Activated gamma-delta T cell treated with Interleukin-2 at 50 U/mL for 16 hours (primary cell): ENCODE measurements around the gene CACNA1D.
"Not testable (repeated sequence)": the region's sequence is repeated elsewhere in the genome, so short reads cannot be mapped to it uniquely, and the experiment has no call there.

Source experiments
- DNase-seq: peaks from one replicate; pipeline ENCODE4 v3.0.0-alpha.2; 2020

The CACNA1D gene

DNA sequence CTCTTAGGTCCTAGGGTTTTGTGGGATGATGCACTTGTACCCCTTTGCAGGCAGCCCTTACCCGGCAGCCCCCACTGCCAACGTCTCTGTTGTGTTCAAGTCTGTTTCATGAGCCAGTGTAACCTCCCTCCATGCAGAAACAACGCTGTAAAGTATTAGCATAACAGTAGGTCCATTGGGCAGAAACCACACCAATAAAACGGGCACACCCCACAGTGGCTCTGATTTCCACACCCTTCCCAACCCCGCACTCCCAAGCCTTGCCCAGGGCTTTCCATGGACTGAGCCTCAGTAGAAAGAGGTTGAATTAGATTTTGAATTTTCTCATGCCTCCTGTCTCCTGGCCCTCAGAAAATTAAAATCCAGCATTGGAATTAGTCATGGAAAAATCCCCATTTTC lies 124.5 kb downstream of the CACNA1D start:
- DNase-seq = no peak

DNA sequence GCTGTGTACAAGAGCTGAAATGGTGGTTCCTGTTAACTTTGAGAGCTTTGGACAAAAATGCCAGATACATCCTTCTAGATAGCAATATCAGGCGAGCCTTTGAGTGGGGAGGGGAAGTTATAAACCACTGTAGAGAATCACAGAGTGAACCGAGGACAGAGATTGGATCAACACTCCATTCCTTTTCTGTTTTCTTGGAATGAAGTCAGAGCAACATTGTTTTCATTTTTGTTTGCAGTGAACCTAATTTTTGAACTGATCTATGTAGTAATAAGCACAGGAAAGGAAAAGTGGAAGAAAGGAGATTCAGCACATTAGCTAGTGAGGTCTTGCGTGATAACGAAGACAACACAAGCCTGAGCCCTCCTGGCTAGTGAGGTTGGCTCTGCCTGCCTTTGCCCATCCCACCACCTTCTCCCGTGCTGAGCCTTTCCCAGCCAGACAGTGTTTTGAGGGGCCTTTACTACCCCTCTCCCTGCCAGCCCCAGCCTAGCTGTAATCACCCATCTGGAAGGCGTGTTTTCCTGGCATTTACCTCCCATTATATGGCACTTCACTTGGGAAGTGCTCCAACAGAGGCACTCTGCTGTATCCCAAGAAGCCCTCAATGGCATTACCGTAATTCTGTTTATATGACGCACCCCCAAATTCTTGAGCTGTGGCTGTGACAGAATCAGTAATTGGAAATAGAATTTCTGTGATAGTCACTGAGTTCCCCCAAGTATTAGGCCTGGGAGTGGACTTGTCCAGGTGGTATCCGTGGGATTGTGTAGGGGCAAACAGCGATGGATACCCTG lies 129.8 kb downstream of the CACNA1D start:
- no peak for DNase-seq

DNA sequence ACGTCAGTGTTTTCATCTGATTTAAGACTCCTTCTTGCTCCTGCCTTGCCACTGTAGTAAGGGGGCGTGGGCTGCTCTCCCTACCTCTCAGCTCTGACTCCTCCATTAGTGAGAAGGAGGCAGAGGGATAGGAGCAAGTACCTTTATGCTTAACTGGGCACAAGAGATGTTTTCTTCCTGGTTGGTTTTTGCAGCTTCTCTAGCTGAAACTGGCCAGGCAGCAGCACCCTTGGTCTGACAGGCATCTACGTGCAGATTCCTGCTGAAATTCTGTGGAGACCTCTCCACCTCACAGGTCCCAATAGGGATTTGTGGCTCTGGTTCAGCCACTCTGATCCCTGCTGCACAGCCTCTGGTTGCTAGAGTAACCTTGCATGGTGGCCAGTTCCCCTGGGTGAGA lies 132.5 kb downstream of the CACNA1D start:
- no peak for DNase-seq

DNA sequence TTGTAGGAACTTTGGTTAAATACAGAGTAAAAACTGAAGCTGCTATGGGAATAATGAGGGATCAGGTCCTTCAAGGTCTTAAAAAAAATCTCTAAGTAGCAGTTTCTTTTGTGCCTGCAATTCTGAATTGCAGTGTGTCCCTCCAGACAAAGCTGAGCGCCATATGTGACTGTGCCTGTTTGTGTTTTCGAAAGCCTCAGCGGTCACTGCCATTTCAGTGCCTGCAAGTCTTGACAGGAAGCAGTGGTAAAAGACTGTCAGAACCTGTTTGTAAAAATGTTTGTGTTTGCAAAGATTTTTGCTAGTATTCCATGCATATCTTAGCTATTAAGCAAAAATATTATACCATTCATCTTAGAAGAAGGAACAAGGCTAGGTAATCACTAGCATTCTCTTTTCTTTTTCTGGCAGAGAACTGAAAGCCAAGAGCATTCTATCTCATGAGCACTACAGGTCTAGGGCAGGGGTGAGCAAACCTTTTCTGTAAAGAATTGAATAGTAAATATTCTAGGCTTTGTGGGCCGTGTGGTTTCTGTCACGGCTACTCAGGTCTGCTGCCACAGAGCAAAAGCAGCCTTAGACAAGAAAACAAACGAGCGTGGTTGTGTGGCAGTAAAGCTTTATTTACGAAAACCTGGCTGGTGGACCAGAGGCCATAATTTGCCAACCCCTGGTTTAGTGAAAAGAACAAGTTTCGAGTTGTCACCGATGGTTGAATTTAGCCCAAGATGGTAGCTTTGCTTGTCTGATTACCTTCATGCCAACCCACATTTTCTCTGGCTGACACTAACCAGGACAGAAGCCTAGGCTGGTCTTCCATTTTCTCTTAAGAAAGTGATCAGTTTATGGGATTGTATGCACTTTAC lies 134.4 kb downstream of the CACNA1D start:
- DNase-seq = no peak

DNA sequence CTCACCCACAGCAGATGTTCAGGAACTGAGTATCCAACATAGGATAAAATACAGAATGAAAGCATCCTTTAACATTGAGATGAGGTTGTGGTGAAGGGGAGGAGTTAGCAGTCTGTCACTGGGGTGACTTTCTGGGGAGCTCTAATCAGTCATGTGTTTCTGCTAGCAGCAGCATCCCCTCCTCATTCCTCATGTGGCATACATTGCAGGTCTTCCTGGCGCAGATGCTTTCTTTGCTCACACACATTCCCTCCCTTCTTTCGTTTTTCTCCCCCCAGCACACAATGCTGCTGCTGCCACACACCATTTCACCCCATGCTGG lies 135.0 kb downstream of the CACNA1D start:
- no peak for DNase-seq

DNA sequence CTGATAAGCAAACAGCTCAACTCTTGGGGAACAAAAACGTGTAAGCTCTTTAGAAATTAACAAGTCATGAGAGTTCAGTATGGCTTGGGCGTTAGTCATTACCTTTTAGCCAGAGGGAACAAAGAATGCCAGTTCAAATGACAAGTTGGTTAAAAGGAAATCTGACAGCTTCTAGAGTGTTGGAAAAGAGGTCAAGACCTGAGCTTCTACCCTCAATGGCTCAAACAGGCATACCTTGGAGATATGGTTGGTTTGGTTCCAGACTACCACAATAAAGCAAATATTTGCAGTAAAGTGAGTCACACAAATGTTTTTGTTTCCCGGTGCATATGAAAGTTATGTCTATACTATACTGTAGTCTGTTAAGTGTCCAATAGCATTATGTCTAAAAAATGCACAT lies 136.1 kb downstream of the CACNA1D start:
- no peak for DNase-seq

DNA sequence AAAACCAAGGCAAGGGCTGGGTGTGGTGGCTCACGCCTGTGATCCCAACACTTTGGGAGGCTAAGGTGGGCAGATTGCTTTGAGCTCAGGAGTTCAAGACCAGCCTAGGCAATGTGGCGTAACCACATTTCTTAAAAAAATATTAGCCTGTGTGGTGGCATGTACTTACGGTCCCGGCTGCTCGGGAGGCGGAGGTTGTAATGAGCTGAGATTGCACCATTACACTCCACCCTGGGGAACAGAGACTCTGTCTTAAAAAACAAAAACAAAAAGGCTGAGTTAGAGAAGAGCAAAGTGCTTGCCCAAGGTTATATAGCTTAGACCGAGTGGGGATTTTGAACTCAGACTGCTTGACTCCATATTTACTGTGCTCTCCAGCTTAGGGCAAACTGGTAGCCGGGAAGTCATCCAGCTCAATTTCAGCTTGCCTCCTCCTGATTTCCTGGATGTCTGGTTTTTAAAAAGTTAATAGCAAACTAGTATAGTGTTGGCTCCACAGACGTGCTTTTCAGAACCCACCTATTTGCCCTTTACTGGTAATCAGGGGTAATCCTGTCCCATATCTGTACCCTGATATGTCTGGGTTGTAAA lies 138.9 kb downstream of the CACNA1D start:
- DNase-seq = no peak

DNA sequence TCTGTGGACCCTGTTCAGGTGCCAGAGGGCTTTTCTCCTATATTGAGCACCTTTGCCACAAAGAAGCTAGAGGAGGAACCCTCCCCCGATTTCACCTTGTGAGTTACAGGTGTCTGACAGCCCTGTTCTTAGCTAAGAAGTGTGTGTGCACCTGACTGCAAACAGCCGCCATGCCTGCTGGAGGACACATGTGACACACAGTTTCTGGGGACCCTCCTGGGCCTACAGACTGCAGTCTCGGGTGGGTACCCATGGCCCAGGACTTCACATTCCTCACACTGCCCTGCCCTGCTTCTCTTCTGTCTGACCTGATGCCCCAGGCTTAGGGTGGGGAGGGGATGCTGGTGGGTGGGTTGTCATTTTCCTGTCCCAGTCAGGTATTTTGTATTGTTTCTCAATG lies 140.6 kb downstream of the CACNA1D start:
- DNase-seq = no peak

DNA sequence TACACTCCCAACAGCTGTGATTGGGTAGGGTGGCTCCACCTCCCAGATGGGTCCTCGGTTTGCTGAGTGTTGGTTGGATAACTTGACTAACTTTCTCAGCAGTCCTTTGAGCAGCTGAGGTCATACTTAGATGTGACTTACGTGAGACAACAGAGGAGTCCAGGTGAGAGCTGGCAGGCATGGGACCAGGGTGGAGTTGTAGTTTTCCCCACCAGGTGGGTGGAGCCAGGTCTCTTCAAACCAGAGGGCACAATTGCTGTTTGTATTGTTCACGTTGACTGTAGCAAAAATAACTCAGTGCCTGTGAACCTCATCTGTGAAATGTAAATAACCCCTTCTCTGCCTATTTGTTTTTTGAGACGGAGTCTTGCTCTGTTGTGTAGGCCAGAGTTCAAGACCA lies 144.4 kb downstream of the CACNA1D start:
- DNase-seq = not testable (repeated sequence)

DNA sequence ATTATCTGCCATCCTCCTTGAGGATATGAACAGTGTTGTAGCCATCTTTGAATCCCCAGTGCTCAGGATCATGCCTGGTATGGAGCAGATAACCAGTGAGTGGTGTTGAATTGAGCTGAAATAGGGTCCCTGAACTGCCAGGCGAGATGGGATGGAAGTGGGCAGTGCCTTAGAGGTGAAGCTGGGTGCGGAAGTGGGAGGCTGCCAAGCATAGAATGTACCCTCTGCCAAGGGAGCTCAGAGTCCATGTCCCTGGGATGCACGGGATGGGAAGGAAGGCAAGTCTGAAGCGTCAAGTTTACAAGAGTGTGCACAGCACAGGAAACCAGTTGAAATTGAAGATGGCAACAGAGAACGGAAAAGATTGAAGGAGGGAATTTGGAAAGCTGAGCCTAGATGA lies 147.0 kb downstream of the CACNA1D start:
- DNase-seq = no peak

DNA sequence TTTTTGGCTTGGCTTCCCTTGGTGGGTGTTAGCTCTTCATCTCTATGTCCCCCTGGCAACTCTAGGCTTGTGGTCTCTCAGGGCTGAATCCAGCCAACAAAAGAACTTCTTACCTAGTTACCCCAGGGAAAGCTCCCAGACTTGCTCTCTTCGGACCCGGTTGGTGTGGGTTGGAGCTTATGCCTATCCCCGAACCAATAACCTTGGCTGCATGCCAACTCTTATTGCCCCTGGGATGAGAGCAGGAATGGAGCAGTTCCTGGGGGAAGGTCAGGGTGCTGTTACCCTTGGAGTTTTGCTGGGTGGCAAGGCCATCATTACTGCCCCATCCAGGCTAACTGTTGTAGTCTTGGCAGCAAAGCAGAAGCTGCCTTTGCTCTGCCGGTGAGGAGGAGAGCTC lies 147.8 kb downstream of the CACNA1D start:
- no peak for DNase-seq

DNA sequence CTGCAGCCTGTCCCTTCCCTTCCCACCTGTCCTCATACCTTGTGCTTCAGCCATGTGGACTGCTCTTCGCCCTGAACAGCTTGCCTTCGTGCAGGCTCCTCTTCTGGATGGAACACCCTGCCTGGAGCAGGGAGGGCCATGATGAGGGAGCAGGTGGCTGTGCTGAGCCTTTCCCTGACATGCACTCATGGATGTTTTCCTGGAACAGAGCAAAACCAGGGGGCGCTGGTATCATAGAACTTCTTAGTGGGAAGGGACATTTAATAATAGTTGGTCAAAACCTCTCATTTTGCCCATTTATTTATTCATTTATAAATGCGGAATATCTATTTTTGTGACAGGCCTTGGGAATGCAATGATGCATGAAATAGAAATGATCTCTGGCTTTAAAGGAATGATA lies 149.3 kb downstream of the CACNA1D start:
- DNase-seq = no peak

DNA sequence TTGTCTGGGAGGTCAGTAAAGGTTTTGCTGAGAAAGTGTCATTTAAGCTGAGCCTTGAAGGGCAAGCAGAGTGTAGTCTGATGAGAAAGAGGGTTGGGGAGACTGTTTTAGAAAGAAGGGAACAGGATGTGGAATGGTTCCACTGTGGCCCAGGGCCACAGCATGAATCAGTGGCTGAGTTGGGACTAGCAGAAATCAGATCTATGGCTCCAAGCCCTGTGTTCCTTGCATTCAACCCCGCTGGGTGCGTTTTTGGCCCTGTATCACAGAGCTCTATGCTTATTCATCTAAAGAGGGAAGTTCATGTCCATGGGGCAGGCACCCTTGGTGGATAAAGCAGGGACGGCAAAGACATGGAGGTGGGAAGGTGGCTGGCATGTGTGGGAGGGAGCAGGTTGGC lies 151.3 kb downstream of the CACNA1D start:
- no peak for DNase-seq

DNA sequence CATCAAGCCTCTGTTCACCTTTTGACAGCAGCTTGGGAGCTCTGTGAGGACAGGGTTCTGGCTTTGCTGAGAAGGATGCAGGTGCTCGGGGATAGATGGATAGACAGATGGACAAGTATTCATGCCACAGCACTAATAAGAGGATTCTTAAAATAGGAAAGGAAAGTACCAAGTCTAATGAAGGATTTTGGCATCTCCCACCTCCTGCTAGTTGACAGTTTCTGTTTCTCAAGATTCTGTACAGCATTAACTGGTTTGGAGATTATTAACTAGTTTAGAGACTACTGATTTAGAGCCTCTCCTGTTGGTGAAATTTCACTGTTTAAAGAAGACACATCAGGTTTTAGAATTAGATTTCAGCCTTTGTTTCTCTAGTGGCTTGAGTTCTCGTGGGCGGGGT lies 152.3 kb downstream of the CACNA1D start:
- no peak for DNase-seq

DNA sequence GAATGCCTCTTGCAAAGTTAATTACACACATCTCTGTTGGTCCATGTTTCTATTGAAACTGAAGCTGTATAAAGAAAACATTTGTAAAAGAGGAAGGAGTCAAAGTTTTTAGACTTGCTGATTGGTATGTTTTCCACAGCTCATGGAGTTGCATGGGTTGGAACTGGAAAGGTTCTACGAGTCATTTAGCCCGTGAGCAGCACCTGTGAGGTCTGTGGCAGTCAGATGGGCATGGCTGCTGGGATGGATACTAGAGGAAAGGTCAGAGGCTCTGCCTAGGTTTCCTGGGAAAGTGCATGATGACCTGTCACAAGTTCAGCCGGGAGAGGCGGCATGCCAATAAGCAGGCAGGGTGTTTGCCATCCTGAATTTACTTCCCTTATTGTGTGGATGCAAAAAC lies 155.4 kb downstream of the CACNA1D start:
- DNase-seq = no peak

DNA sequence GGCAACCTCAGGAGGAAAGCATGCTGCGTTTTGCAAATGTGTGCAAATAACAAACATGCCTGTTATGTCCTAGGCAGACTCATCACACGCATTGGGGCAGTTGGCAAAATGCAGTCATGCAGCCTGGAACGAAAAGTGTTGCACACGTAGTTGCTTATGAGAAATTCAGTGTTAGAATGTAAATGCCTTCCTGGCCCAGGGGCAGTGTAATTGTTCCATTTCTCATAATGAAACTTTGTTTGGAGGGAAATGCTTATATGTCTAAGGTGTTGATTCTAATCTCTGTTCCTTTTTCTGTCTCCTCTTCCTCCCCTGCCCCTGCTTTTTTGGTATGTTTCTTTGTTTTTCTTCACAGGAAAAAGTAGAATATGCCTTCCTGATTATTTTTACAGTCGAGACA lies 156.0 kb downstream of the CACNA1D start:
- DNase-seq = no peak

DNA sequence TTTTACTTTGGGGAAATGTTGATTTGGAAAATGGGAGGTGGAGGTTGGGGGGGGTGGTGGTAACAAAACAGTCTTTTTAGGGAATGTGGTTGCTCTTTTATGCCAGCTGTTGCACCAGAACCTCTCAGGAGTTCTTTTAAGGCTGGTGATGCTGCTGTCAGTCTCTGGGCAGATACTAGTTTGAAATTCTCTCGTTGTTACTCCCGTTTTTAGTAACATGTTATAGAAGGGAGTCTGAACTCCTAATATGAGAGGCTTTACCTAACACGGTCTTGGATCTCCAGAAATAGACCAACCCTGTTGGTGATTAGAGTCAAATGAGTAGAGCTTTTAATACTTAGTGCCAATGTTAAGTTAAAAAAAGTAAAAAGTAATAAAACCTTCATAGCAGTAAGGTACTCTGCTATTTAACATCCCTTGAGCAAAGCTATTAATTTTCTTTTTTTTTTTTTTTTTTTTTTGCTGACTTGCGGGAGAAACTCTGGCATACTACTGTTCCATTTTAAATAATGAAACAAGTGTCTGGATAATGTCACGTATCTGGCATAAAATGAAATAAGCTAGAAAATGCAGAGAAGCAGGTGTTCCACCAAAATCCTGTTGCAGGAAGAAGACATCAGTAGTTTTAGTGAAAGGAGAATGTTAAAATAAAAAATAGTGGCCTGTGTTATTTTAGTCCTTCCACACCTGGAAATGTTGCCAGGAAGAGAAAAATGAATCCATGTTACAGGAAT lies 156.7 kb downstream of the CACNA1D start:
- no peak for DNase-seq

DNA sequence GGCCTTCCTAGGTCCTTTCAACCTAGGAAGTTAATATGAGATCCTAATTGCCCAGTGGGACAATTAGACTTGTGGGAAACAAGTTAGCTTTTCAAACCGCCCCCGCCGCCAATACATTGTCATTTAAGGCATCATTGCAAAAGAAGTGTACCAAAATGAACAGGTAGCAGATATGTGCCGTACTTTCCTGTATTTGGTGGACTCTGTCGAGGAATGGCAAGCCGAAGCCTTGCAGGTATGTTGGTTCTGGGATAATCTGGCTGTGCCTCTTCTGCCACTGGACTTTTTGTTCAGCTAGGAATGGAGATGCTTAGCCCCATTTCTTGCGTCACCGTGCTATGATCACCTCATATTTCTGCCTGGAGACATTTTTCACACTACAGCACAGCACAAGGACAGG lies 157.5 kb downstream of the CACNA1D start:
- no peak for DNase-seq

DNA sequence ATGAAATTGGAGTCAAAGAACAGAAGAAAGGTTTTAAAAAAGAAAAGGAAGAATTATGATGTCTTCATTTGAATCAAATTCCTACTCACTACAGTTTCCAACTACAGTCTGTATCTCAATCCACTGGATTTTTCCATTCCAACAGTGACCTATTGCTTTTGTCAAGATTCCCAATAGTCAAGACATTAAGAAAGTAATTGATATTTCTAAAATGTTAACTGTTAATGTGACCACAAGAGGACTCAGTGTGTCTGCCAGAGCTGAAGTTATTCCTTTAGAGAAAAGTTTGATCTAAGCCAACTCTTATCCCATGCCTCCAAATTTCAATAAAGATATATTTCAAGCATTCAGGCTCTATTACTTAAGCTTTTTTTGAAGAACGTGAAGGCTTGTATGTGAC lies 163.2 kb downstream of the CACNA1D start:
- DNase-seq = no peak

DNA sequence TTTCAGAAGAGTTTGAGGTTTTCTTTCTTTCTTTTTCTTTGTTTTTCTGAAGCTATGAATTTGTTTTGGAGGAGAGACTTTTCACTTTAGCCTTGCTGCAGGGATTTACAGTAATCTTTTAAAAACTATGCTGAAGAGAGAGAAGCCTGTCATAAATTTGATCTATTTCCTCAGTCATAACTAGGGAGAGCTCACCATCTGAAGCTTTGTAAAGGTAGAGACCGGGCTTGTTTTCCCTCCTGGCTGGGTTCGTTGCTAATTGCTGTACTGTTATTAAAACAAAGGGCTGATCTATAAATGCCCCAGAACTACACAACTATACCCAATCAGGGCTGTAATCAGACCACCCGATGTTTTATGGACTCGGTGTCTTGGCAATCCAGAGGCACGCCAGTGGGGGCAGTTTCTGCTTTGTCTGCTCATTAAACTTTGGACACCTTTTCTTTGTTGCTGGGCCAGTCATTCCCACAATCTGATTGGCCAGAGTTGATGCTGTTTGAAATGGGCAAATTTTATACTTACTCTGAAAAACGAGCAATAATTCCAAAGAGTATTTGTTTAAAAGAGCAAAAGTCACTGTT lies 164.3 kb downstream of the CACNA1D start:
- no peak for DNase-seq

DNA sequence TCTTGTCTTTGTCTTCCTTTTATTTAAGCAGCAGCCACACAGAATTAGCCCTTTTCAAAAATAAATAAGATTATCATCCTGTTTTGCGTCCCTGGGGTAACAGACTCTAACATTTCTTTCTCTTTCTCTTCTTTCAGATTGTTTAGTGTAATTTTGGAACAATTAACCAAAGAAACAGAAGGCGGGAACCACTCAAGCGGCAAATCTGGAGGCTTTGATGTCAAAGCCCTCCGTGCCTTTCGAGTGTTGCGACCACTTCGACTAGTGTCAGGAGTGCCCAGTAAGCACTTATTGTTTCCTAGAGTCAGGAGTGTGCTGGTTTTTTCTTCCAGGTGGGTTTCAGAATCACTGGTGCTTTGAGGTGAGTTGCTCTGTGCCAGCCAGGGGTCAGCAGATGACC lies 165.6 kb downstream of the CACNA1D start:
- no peak for DNase-seq

DNA sequence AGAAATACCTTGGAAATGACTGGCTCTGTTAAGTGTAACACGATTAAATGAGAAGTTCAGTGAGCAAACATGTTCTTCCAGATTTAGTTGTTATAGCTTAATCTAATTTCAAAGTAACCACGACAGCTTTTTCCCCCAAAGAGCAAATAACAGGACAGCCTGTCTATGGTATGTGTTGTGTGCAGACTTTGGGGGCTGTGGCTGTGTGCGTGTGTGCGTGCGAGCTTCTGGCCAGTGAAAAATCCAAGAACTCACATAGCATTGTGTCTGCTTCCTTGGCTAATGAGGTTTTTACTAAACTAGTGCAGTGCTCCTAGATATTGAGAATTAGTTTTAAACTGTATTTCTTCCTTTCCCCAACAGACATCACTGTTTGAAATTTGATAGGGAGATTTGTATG lies 167.1 kb downstream of the CACNA1D start:
- DNase-seq = no peak

DNA sequence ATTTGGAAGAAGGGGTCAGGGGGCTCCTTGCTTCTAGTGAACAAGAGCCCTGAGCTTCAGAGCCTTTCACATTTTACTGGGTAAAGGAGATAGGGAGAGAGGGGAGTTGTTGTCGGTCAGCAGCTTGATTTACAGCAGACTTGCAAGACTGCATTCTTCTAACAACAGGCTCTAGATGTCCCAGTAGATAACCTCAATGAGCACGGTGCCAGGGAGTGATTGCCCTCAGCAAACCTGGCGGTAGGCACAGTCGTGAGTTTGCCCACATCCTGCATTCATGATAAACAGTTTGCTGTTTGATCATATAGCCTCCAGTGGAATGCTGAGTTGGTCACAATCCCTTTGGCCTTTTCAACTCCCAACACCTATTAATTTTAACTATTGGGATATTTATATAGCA lies 170.4 kb downstream of the CACNA1D start:
- not testable (repeated sequence) for DNase-seq
